Epithelial cell of esophagus (primary cell): ENCODE measurements around the gene SEC23A.
A peak's percentile ranks its signal among the peaks of the same experiment; 100 is the strongest.
"Not testable (repeated sequence)": the region's sequence is repeated elsewhere in the genome, so short reads cannot be mapped to it uniquely, and the experiment has no call there.

ENCODE experiments used
- DNase-seq: peaks from one replicate; pipeline ENCODE4 v3.0.0; 2010; ENCODE audit warnings: low read depth
- H3K4me3 ChIP-seq: 2 replicates; pipeline ENCODE4 v1.5.1; 2011; ENCODE audit warnings: mild to moderate bottlenecking, low read length, control low read depth
- CTCF ChIP-seq: IDR thresholded peaks from 2 replicates; pipeline ENCODE4 v1.5.1; 2011; ENCODE audit warnings: low read depth, mild to moderate bottlenecking, low read length, control low read depth, inconsistent platforms; ENCODE audit not compliant: insufficient read depth; ENCODE audit errors: missing control alignments

SEC23A gene

GRCh38 chr14:39015360-39015961 is 87.6 kb downstream of the SEC23A start:
- TF ChIP-seq CTCF: peak; percentile 87
- DNase-seq: peak; percentile 65
- H3K4me3 ChIP-seq: no peak overlapping the region

GRCh38 chr14:39014460-39014859 is 88.6 kb downstream of the SEC23A start:
- no peak for TF ChIP-seq CTCF
- no peak for DNase-seq
- H3K4me3 ChIP-seq: no peak overlapping the region

GRCh38 chr14:39008965-39009364 is 94.1 kb downstream of the SEC23A start:
- not testable (repeated sequence) for DNase-seq, H3K4me3 ChIP-seq

GRCh38 chr14:39006721-39007410 is 96.2 kb downstream of the SEC23A start:
- no peak overlapping the region for H3K4me3 ChIP-seq
- TF ChIP-seq CTCF: no peak
- no peak for DNase-seq

GRCh38 chr14:39005044-39005880 is 97.8 kb downstream of the SEC23A start:
- H3K4me3 ChIP-seq: no peak overlapping the region
- DNase-seq: no peak
- no peak for TF ChIP-seq CTCF

GRCh38 chr14:38999949-39000348 is 103.1 kb downstream of the SEC23A start:
- H3K4me3 ChIP-seq: no peak overlapping the region
- no peak for TF ChIP-seq CTCF
- DNase-seq: no peak

- TF ChIP-seq CTCF: no peak
- no peak for DNase-seq
- no peak overlapping the region for H3K4me3 ChIP-seq
These were observed 108.3 kb downstream of the SEC23A start for GRCh38 chr14:38994731-38995130.
